A549 (cell line): ENCODE measurements around the gene GRAPL.
"Not testable (repeated sequence)": the region's sequence is repeated elsewhere in the genome, so short reads cannot be mapped to it uniquely, and the experiment has no call there.

Experiments used
- CHD2 ChIP-seq: fragments of 150-350 bp; IDR thresholded peaks from 2 replicates; pipeline ENCODE4 v1.6.1; 2014; ENCODE audit warnings: low read length; ENCODE audit not compliant: partially characterized antibody
- CTCF ChIP-seq: fragments of >200 bp; sonication (Bioruptor Twin); formaldehyde crosslinking; IDR thresholded peaks from 3 replicates; pipeline ENCODE4 v1.5.1; 2016
- KDM5A ChIP-seq: fragments of 200-600 bp; sonication (generic); IDR thresholded peaks from 2 replicates; pipeline ENCODE4 v1.6.1; 2016; ENCODE audit warnings: antibody characterized with exemption, mild to moderate bottlenecking
- MAFK ChIP-seq: fragments of 450-650 bp; IDR thresholded peaks from 2 replicates; pipeline ENCODE4 v1.6.1; 2014; ENCODE audit not compliant: partially characterized antibody
- MAX ChIP-seq: IDR thresholded peaks from 2 replicates; pipeline ENCODE4 v1.6.1; 2012
- NR3C1 ChIP-seq: fragments of >200 bp; sonication (Bioruptor Twin); formaldehyde crosslinking; IDR thresholded peaks from 3 replicates; pipeline ENCODE4 v1.6.1; 2017
- POLR2A ChIP-seq: IDR thresholded peaks from 2 replicates; pipeline ENCODE4 v1.6.1; 2012; ENCODE audit warnings: mild to moderate bottlenecking, low read length
- POLR2AphosphoS2 ChIP-seq: conservative IDR thresholded peaks from 2 replicates; pipeline ENCODE4 v1.6.1; 2012; ENCODE audit warnings: low read length, improper control_type of control experiment, inconsistent platforms
- RCOR1 ChIP-seq: fragments of 150-350 bp; IDR thresholded peaks from 2 replicates; pipeline ENCODE4 v1.6.1; 2014; ENCODE audit warnings: antibody characterized with exemption, low read length, low read depth
- USF2 ChIP-seq: fragments of 450-650 bp; IDR thresholded peaks from 2 replicates; pipeline ENCODE4 v1.6.1; 2014; ENCODE audit warnings: antibody characterized with exemption
- ZSCAN20 ChIP-seq: fragments of 250-450 bp; sonication (Bioruptor Pico); IDR thresholded peaks from 2 replicates; pipeline ENCODE4 v1.8.0; 2022; ENCODE audit warnings: mild to moderate bottlenecking, moderate library complexity
- TF ChIP-seq, protein P1 (sequence below): fragments of >200 bp; sonication (Bioruptor Twin); formaldehyde crosslinking; IDR thresholded peaks from 2 replicates; pipeline ENCODE4 v1.6.1; 2016
- TF ChIP-seq, protein P2 (sequence below): fragments of 150-350 bp; IDR thresholded peaks from 2 replicates; pipeline ENCODE4 v1.6.1; 2014; ENCODE audit warnings: low read depth, mild to moderate bottlenecking, low read length

DNA sequence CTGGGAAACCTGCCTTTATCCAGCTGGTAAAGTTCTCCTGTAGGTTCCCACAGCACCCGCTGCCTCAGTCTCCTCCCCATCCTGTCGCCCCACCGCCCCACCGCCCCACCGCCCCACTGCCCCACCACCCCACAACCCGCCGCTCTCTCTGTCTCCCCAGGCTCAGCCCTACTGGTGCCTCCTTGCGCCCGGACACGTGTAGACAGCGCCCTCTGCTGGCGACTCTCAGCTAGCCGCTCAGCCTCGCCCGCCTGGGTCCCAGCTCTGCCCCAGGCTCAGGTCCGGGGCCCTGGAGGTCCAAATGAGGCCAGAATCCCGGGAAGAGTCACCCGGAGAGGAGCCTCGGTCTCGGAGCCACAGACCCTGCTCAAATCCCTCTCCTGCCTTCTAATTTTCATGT lies 48.0 kb downstream of the GRAPL start:
- TF ChIP-seq POLR2AphosphoS2, KDM5A, POLR2A, CTCF, MAX, MAFK, NR3C1, USF2, CHD2, RCOR1, ZSCAN20: not testable (repeated sequence)
- TF ChIP-seq, protein P1, sequence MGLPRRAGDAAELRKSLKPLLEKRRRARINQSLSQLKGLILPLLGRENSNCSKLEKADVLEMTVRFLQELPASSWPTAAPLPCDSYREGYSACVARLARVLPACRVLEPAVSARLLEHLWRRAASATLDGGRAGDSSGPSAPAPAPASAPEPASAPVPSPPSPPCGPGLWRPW, result not testable (repeated sequence)
- TF ChIP-seq, protein P2, sequence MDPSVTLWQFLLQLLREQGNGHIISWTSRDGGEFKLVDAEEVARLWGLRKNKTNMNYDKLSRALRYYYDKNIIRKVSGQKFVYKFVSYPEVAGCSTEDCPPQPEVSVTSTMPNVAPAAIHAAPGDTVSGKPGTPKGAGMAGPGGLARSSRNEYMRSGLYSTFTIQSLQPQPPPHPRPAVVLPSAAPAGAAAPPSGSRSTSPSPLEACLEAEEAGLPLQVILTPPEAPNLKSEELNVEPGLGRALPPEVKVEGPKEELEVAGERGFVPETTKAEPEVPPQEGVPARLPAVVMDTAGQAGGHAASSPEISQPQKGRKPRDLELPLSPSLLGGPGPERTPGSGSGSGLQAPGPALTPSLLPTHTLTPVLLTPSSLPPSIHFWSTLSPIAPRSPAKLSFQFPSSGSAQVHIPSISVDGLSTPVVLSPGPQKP, result not testable (repeated sequence)
